Measurements from ENCODE around the gene ACVRL1.

DNA sequence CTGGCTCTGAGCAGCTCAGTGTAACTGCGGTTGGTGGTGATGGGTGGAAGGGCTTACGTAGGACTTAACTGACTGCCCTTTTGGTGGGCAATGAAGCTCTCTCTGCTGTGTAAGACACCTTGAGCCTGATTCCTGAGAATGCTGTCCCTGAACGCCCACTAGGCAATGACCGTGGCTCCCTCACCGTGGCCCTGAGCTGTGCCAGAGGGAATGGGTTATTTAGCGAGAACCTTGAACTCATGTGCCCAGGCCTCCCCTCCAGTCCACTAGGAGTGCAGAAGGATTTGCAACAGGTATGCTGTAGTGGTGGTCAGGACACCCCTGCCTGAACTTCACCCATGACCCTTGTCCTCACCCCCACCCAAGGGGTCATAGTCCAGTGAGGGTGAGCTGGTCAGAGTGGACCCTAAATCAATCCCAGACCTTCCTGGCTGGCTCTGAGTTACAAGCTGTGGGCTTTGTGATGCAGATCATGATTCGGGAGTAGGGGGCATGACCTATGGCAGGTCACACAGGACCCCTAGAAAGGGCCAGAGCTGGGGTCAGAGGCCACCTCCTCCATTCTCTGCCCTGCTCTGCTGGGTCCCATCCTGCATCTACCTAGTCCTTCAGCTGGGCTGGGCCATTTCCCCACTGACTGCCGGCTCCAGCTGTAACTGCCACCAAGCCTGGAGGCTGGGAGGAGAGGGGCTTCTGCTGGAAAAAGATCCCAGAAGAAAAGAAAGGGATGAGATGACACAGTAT, 33.9 kb upstream of the ACVRL1 start:
- TF ChIP-seq RAD21 (IDR thresholded peaks at IDR 0.05; ENCODE audit: low read depth) = no peak
- TF ChIP-seq YY1 (IDR thresholded peaks at IDR 0.05; ENCODE audit: low read depth) = no peak
- TF ChIP-seq ZBTB7A (IDR thresholded peaks at IDR 0.05; ENCODE audit: low read depth) = no peak
- no peak for TF ChIP-seq USF1 (IDR thresholded peaks at IDR 0.05)
- TF ChIP-seq TEAD4 (IDR thresholded peaks at IDR 0.05) = no peak
- TF ChIP-seq TCF12 (IDR thresholded peaks at IDR 0.05; ENCODE audit: low read depth) = no peak
- no peak for TF ChIP-seq EGR1 (IDR thresholded peaks at IDR 0.05)
- TF ChIP-seq MAX (IDR thresholded peaks at IDR 0.05) = no peak
- TF ChIP-seq, protein P1, sequence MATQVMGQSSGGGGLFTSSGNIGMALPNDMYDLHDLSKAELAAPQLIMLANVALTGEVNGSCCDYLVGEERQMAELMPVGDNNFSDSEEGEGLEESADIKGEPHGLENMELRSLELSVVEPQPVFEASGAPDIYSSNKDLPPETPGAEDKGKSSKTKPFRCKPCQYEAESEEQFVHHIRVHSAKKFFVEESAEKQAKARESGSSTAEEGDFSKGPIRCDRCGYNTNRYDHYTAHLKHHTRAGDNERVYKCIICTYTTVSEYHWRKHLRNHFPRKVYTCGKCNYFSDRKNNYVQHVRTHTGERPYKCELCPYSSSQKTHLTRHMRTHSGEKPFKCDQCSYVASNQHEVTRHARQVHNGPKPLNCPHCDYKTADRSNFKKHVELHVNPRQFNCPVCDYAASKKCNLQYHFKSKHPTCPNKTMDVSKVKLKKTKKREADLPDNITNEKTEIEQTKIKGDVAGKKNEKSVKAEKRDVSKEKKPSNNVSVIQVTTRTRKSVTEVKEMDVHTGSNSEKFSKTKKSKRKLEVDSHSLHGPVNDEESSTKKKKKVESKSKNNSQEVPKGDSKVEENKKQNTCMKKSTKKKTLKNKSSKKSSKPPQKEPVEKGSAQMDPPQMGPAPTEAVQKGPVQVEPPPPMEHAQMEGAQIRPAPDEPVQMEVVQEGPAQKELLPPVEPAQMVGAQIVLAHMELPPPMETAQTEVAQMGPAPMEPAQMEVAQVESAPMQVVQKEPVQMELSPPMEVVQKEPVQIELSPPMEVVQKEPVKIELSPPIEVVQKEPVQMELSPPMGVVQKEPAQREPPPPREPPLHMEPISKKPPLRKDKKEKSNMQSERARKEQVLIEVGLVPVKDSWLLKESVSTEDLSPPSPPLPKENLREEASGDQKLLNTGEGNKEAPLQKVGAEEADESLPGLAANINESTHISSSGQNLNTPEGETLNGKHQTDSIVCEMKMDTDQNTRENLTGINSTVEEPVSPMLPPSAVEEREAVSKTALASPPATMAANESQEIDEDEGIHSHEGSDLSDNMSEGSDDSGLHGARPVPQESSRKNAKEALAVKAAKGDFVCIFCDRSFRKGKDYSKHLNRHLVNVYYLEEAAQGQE (IDR thresholded peaks at IDR 0.05; ENCODE audit: low read depth) = no peak
- TF ChIP-seq CREB1 (IDR thresholded peaks at IDR 0.05; ENCODE audit: low read depth) = no peak
- TF ChIP-seq EP300 (IDR thresholded peaks at IDR 0.05; ENCODE audit: borderline replicate concordance) = no peak
- no peak for TF ChIP-seq TAF1 (IDR thresholded peaks at IDR 0.05; ENCODE audit: low read depth)
- TF ChIP-seq CEBPB (IDR thresholded peaks at IDR 0.05) = no peak

Measured in Ishikawa (cell line).